Measurements from ENCODE around the gene LTB4R2.

DNA sequence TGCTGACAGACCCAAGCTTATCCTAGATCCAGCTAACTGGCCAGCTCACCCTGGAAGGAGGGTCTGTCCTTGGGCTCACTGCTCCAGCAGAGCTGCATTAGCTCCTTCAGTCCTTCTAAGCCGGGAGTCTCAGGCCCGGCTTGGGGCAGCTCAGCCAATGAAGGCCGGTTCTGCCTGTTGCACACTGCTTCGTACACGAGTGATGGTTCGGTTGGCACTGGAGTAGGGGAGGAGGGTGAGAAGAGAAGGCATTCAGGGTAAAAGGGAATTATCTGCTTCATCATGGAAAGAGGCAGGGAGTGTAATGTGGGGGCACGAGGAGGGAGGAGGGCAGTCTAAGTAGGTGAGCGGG lies 27.9 kb downstream of the LTB4R2 start:
- TF ChIP-seq EZH2 (IDR thresholded peaks at IDR 0.05; ENCODE audit: borderline replicate concordance, low read length) = no peak
- TF ChIP-seq, protein P1, sequence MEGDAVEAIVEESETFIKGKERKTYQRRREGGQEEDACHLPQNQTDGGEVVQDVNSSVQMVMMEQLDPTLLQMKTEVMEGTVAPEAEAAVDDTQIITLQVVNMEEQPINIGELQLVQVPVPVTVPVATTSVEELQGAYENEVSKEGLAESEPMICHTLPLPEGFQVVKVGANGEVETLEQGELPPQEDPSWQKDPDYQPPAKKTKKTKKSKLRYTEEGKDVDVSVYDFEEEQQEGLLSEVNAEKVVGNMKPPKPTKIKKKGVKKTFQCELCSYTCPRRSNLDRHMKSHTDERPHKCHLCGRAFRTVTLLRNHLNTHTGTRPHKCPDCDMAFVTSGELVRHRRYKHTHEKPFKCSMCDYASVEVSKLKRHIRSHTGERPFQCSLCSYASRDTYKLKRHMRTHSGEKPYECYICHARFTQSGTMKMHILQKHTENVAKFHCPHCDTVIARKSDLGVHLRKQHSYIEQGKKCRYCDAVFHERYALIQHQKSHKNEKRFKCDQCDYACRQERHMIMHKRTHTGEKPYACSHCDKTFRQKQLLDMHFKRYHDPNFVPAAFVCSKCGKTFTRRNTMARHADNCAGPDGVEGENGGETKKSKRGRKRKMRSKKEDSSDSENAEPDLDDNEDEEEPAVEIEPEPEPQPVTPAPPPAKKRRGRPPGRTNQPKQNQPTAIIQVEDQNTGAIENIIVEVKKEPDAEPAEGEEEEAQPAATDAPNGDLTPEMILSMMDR (IDR thresholded peaks at IDR 0.05; ENCODE audit: low read length) = no peak

Measured in OCI-LY1 (cell line).